Activated naive CD4-positive, alpha-beta T cell treated with anti-CD3 and anti-CD28 coated beads, Interleukin-2, amount 10 ng/mL, durations not matched to agents 7 days and 5 days (primary cell): ENCODE results near the gene ZAP70.

Experiments
- CTCF ChIA-PET: fragments of 350-600 bp; sonication (Branson Sonifier 250); formaldehyde crosslinking; loops from one replicate; lab custom pipeline; 2021; ENCODE audit warnings: antibody characterized with exemption; lab: Charles Lee
- DNase-seq: peaks from one replicate; pipeline ENCODE4 v3.0.0-alpha.2; 2020
- H3K27ac Mint-ChIP-seq: one replicate; pipeline ENCODE4 v1.8.0; 2021; ENCODE audit warnings: mild to moderate bottlenecking, moderate library complexity, mixed read lengths
- H3K27me3 Mint-ChIP-seq: one replicate; pipeline ENCODE4 v1.8.0; 2021; ENCODE audit warnings: mild to moderate bottlenecking, mixed read lengths
- H3K36me3 Mint-ChIP-seq: one replicate; pipeline ENCODE4 v1.8.0; 2021; ENCODE audit warnings: mixed read lengths
- H3K4me1 Mint-ChIP-seq: one replicate; pipeline ENCODE4 v1.8.0; 2021; ENCODE audit warnings: mixed read lengths
- H3K4me3 Mint-ChIP-seq: one replicate; pipeline ENCODE4 v1.8.0; 2021; ENCODE audit warnings: mild to moderate bottlenecking, moderate library complexity, mixed read lengths
- H3K9me3 Mint-ChIP-seq: one replicate; pipeline ENCODE4 v1.8.0; 2021; ENCODE audit warnings: mixed read lengths

The ZAP70 gene

GRCh38 chr2:97764559-97765263 lies 51.3 kb downstream of the ZAP70 start:
- Mint-ChIP-seq H3K4me3 (no peak overlapping the region), H3K27me3 (no peaks in the 10 kb centered on the region), H3K9me3 (no peaks in the 10 kb centered on the region), H3K36me3 (peaks cover 32% of the 10 kb centered on the region), H3K27ac (no peak overlapping the region), H3K4me1 (peaks cover 26% of the 10 kb centered on the region)
- DNase-seq = no peak
- CTCF ChIA-PET = interaction anchor here (1.1 to 1.3 kb wide), 2 partner anchors 11 to 24 kb away, joined by 3 to 5 read pairs; no protein-coding TSS in a partner anchor

- Mint-ChIP-seq H3K27ac (no peak overlapping the region), H3K27me3 (no peaks in the 10 kb centered on the region), H3K4me1 (peaks cover 14% of the 10 kb centered on the region), H3K9me3 (no peaks in the 10 kb centered on the region), H3K4me3 (no peak overlapping the region), H3K36me3 (peaks cover 21% of the 10 kb centered on the region)
- DNase-seq = no peak
- CTCF ChIA-PET = interaction anchor here (0.7 to 1.0 kb wide), 3 partner anchors 8 to 66 kb away, joined by 3 to 4 read pairs (median 3); no protein-coding TSS in a partner anchor
Observed at GRCh38 chr2:97765933-97766332, 52.6 kb downstream of the ZAP70 start.

- H3K9me3 Mint-ChIP-seq = no peaks in the 10 kb centered on the region
- H3K36me3 Mint-ChIP-seq = peaks cover 18% of the 10 kb centered on the region
- CTCF ChIA-PET = interaction anchor here (0.9 to 1.2 kb wide), 2 partner anchors 37 to 57 kb away, joined by 3 read pairs; no protein-coding TSS in a partner anchor
- DNase-seq = no peak
- no peak overlapping the region for H3K4me3 Mint-ChIP-seq
- no peak overlapping the region for H3K27ac Mint-ChIP-seq
- H3K4me1 Mint-ChIP-seq = peaks cover 8% of the 10 kb centered on the region
- H3K27me3 Mint-ChIP-seq = no peaks in the 10 kb centered on the region
Observed at GRCh38 chr2:97766567-97766966, 53.2 kb downstream of the ZAP70 start.

- no peaks in the 10 kb centered on the region for H3K27me3 Mint-ChIP-seq
- CTCF ChIA-PET = interaction anchor here (1.8 kb wide), 1 partner anchor 28 kb away, joined by 7 read pairs; no protein-coding TSS in a partner anchor
Observed at GRCh38 chr2:97769308-97769707, 55.9 kb downstream of the ZAP70 start.

GRCh38 chr2:97769711-97770110 lies 56.3 kb downstream of the ZAP70 start:
- Mint-ChIP-seq H3K4me3 (no peak overlapping the region), H3K4me1 (no peaks in the 10 kb centered on the region), H3K36me3 (peaks cover 27% of the 10 kb centered on the region), H3K27me3 (no peaks in the 10 kb centered on the region), H3K27ac (no peak overlapping the region), H3K9me3 (no peaks in the 10 kb centered on the region)
- no peak for DNase-seq
- CTCF ChIA-PET = interaction anchor here (1.8 kb wide), 1 partner anchor 29 kb away, joined by 7 read pairs; no protein-coding TSS in a partner anchor

More at GRCh38 chr2:97769308-97769707, 55.9 kb downstream of the ZAP70 start:
- DNase-seq = no peak
- H3K9me3 Mint-ChIP-seq = no peaks in the 10 kb centered on the region
- H3K27ac Mint-ChIP-seq = no peak overlapping the region
- H3K4me1 Mint-ChIP-seq = no peaks in the 10 kb centered on the region
- H3K36me3 Mint-ChIP-seq = peaks cover 25% of the 10 kb centered on the region
- no peak overlapping the region for H3K4me3 Mint-ChIP-seq

GRCh38 chr2:97770445-97770844 lies 57.1 kb downstream of the ZAP70 start:
- Mint-ChIP-seq H3K27me3 (no peaks in the 10 kb centered on the region), H3K9me3 (no peaks in the 10 kb centered on the region), H3K27ac (no peak overlapping the region), H3K4me3 (no peak overlapping the region), H3K36me3 (peaks cover 24% of the 10 kb centered on the region), H3K4me1 (no peaks in the 10 kb centered on the region)
- CTCF ChIA-PET = interaction anchor here (1.8 kb wide), 1 partner anchor 30 kb away, joined by 7 read pairs; no protein-coding TSS in a partner anchor
- no peak for DNase-seq

GRCh38 chr2:97774425-97774824 lies 61.0 kb downstream of the ZAP70 start:
- DNase-seq = peak; percentile 24
- CTCF ChIA-PET = interaction anchor here (0.6 to 1.7 kb wide), 10 partner anchors 9 to 610 kb away, joined by 3 to 8 read pairs (median 4); no protein-coding TSS in a partner anchor

DNA sequence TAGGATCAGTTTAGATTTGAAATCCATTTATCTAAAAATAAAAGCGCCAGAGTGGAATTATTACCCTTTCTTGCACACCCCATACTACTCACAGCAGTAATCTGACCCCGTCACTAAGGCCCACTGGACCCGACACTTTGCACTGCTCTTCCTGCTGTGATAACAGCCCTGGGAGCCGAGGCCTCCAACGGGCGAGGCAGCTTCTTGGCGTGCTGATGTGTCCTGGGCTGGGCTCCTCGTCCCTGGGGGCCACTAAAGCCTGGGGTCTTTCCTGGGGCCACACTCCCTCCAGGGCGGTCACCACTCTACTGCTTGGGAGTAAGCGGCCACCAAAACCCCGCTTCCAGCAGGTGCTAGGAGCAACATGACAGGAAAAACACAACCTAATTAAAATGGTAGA lies 61.7 kb downstream of the ZAP70 start:
- no peak for DNase-seq
- Mint-ChIP-seq H3K36me3 (peaks cover 21% of the 10 kb centered on the region), H3K9me3 (no peaks in the 10 kb centered on the region), H3K27me3 (no peaks in the 10 kb centered on the region), H3K4me3 (no peak overlapping the region), H3K27ac (no peak overlapping the region), H3K4me1 (no peaks in the 10 kb centered on the region)
- CTCF ChIA-PET = interaction anchor here (1.0 to 1.7 kb wide), 3 partner anchors 11 to 610 kb away, joined by 3 to 6 read pairs (median 6); no protein-coding TSS in a partner anchor

More at GRCh38 chr2:97774425-97774824, 61.0 kb downstream of the ZAP70 start:
- no peaks in the 10 kb centered on the region for H3K27me3 Mint-ChIP-seq
- peak overlapping the region; percentile 25 for H3K27ac Mint-ChIP-seq
- H3K36me3 Mint-ChIP-seq = peaks cover 21% of the 10 kb centered on the region
- H3K4me1 Mint-ChIP-seq = no peaks in the 10 kb centered on the region
- no peaks in the 10 kb centered on the region for H3K9me3 Mint-ChIP-seq
- no peak overlapping the region for H3K4me3 Mint-ChIP-seq

GRCh38 chr2:97779141-97779540 lies 65.8 kb downstream of the ZAP70 start:
- no peaks in the 10 kb centered on the region for H3K9me3 Mint-ChIP-seq
- DNase-seq = no peak

DNA sequence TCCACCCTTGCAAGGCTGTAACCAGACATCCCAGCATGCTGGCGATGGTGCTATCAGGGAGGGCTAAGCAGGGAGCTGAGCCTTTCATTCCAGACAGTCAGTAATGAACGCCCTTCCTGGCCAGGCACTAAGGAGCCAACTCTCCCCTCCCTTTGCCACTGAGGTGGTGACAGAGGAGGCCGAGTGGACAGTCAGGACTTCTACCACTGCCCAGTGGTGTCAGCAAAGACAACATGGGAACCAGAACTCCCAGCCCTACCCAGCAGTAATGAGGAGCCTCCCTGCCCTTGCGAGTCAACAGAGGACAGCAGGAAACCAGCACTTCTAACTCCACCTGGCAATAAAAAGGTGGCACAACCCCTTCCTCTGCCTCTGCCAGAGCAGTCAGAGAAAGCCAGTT lies 68.6 kb downstream of the ZAP70 start:
- Mint-ChIP-seq H3K27ac (no peak overlapping the region), H3K4me1 (no peaks in the 10 kb centered on the region), H3K27me3 (no peaks in the 10 kb centered on the region), H3K9me3 (no peaks in the 10 kb centered on the region), H3K36me3 (peaks cover 8% of the 10 kb centered on the region), H3K4me3 (no peak overlapping the region)
- no peak for DNase-seq
- CTCF ChIA-PET = no interaction called here

More at GRCh38 chr2:97779141-97779540, 65.8 kb downstream of the ZAP70 start:
- Mint-ChIP-seq H3K4me1 (no peaks in the 10 kb centered on the region), H3K27ac (no peak overlapping the region), H3K4me3 (no peak overlapping the region), H3K27me3 (no peaks in the 10 kb centered on the region), H3K36me3 (peaks cover 12% of the 10 kb centered on the region)
- CTCF ChIA-PET = no interaction called here

DNA sequence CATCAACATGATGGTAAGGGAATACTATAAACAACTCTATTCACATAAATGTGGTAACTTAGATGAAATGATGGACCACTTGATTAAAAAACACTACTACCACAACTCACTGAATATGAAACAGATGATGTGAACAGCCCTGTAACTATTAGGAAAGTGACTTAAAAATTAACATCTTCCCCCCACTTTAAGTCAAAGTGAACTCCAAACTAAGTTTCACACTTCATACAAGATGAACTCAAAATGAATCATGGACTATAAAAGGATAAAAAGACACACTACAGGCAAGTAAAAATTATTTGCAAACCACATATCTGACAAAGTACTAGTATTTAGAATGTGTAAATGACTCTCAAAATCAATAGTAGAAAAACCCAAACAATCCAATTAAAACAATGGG lies 71.6 kb downstream of the ZAP70 start:
- CTCF ChIA-PET = no interaction called here
- Mint-ChIP-seq H3K27ac (no peak overlapping the region), H3K36me3 (peaks cover 18% of the 10 kb centered on the region), H3K4me3 (no peak overlapping the region), H3K4me1 (peaks cover 3% of the 10 kb centered on the region), H3K9me3 (no peaks in the 10 kb centered on the region), H3K27me3 (no peaks in the 10 kb centered on the region)
- DNase-seq = no peak

- Mint-ChIP-seq H3K27me3 (no peaks in the 10 kb centered on the region), H3K4me1 (peaks cover 3% of the 10 kb centered on the region), H3K36me3 (peaks cover 20% of the 10 kb centered on the region), H3K27ac (no peak overlapping the region), H3K4me3 (no peak overlapping the region), H3K9me3 (no peaks in the 10 kb centered on the region)
- CTCF ChIA-PET = no interaction called here
- no peak for DNase-seq
Observed at GRCh38 chr2:97785818-97786217, 72.4 kb downstream of the ZAP70 start.

DNA sequence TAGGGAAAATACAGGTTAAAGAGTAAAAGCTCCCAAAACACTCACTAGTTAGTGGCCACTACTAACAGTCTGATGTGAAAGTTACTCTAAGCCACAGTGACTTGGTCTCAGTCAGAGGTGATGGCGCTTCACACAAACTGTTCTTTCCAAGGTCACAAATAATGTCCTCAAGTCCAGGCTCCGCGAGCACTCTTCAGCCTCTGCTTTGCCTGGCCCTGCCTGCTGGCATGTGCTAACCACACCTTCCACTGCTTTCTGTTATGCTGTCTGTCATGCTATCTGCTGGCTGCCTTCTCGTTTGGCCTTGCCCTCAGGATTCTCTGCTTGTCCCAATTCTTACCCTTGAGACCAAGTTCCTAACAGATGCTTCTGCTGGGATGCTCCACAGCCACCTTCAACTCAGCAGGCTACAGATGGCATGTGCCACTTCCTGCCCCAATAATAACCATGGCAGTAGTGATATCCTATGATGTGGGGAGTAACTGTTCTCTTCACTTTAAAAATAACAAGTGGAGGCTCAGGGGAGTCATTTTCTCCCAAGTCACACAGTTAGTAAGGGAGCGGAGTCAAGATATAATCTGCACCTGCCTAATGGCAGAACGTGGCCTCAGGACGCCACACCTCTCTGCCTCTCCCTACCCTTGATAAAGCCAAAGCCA lies 75.7 kb downstream of the ZAP70 start:
- Mint-ChIP-seq H3K36me3 (peaks cover 31% of the 10 kb centered on the region), H3K27ac (no peak overlapping the region), H3K27me3 (no peaks in the 10 kb centered on the region), H3K4me1 (peaks cover 3% of the 10 kb centered on the region), H3K4me3 (no peak overlapping the region), H3K9me3 (no peaks in the 10 kb centered on the region)
- CTCF ChIA-PET = no interaction called here
- no peak for DNase-seq
